ENCODE results near the gene SUDS3. TPM values are rescaled to one million over a fixed set of nuclear protein-coding genes. Genes with fewer than 3 reads are reported as not detected.

Gene SUDS3
- total and polyA plus RNA-seq, 2 donors (not counting 1 experiment from before 2014, with no cell fraction given) = 12.1 to 53.9 TPM

GRCh38 chr12:118427819-118428218 is 51.5 kb downstream of the SUDS3 start:
- Histone ChIP-seq H3K9me3 (ENCODE audit: control extremely low read depth in 1 of 3, control insufficient read depth in 2 of 3, insufficient read depth in 1 of 3, low read length in 2 of 3) (no peaks in the 10 kb centered on the region), H3K79me2 (ENCODE audit: control insufficient read depth, insufficient read depth, low read length) (no peaks in the 10 kb centered on the region), H3K4me2 (replicated peaks; ENCODE audit: low read depth, low read length, poor library complexity, severe bottlenecking) (no peak overlapping the region), H3K9ac (ENCODE audit: low read length) (no peak overlapping the region), H3K36me3 (replicated peaks in 1 of 2; ENCODE audit: control extremely low read depth in 1 of 2, control insufficient read depth in 1 of 2, extremely low read depth in 1 of 2, insufficient read depth in 2 of 2, low read length in 1 of 2) (no peaks in the 10 kb centered on the region), H3K4me1 (ENCODE audit: control insufficient read depth in 2 of 2, insufficient read depth in 2 of 2, low read length in 2 of 2) (no peaks in the 10 kb centered on the region), H3K27ac (ENCODE audit: low read length in 2 of 2) (no peak overlapping the region), H3K4me3 (ENCODE audit: control extremely low read depth in 1 of 5, extremely low read depth in 1 of 5, insufficient read depth in 1 of 5, low read depth in 2 of 5, low read length in 4 of 5) (no peak overlapping the region), H4K20me1 (ENCODE audit: control insufficient read depth, insufficient read depth, low read length, poor library complexity, severe bottlenecking) (no peaks in the 10 kb centered on the region), H2AFZ (ENCODE audit: insufficient read depth, low read depth, low read length, poor library complexity, severe bottlenecking) (no peak overlapping the region), H3K27me3 (replicated peaks in 1 of 4; ENCODE audit: control extremely low read depth in 1 of 4, control insufficient read depth in 3 of 4, insufficient read depth in 4 of 4, low read length in 3 of 4) (no peaks in the 10 kb centered on the region)
- intact Hi-C loops (cut with micrococcal nuclease) = no loop called here
- H3K27me3 Mint-ChIP-seq = no peaks in the 10 kb centered on the region
- DNase-seq = no peak
- ChIA-PET POLR2A (no interaction called here), CTCF (interaction anchor here (1.1 kb wide), 1 partner anchor 9 kb away, joined by 3 read pairs; no protein-coding TSS in a partner anchor)
- H3K4me3 Mint-ChIP-seq = no peak overlapping the region
- H3K9me3 Mint-ChIP-seq (ENCODE audit: insufficient read depth) = no peaks in the 10 kb centered on the region
- WGBS (ENCODE audit: insufficient coverage) = 100% methylated on average over 2 of the region's 3 CpGs
- H3K27ac Mint-ChIP-seq = no peak overlapping the region
- TF ChIP-seq EZH2 (IDR thresholded peaks at IDR 0.05; ENCODE audit: borderline replicate concordance, insufficient read depth, low read depth, low read length, poor library complexity, severe bottlenecking) (no peak), CTCF (IDR thresholded peaks at IDR 0.05) (no peak)
- H3K4me1 Mint-ChIP-seq = no peaks in the 10 kb centered on the region
- no peak for ATAC-seq (ENCODE audit: low read depth)

- no peaks in the 10 kb centered on the region for H3K4me1 ChIP-seq (ENCODE audit: control insufficient read depth in 2 of 2, insufficient read depth in 2 of 2, low read length in 2 of 2)
- no peak overlapping the region for H2AFZ ChIP-seq (ENCODE audit: insufficient read depth, low read depth, low read length, poor library complexity, severe bottlenecking)
- H3K27ac ChIP-seq (ENCODE audit: low read length in 2 of 2) = no peak overlapping the region
- no peak overlapping the region for H3K27ac Mint-ChIP-seq
- H3K27me3 Mint-ChIP-seq = no peaks in the 10 kb centered on the region
- H3K9me3 ChIP-seq (ENCODE audit: control extremely low read depth in 1 of 3, control insufficient read depth in 2 of 3, insufficient read depth in 1 of 3, low read length in 2 of 3) = no peaks in the 10 kb centered on the region
- H3K4me1 Mint-ChIP-seq = no peaks in the 10 kb centered on the region
- no peak overlapping the region for H3K4me3 Mint-ChIP-seq
- H3K36me3 ChIP-seq (replicated peaks in 1 of 2; ENCODE audit: control extremely low read depth in 1 of 2, control insufficient read depth in 1 of 2, extremely low read depth in 1 of 2, insufficient read depth in 2 of 2, low read length in 1 of 2) = no peaks in the 10 kb centered on the region
- DNase-seq = no peak
- WGBS (ENCODE audit: insufficient coverage) = 86% methylated on average over 1 of the region's 3 CpGs
- H3K4me3 ChIP-seq (ENCODE audit: control extremely low read depth in 1 of 5, extremely low read depth in 1 of 5, insufficient read depth in 1 of 5, low read depth in 2 of 5, low read length in 4 of 5) = no peak overlapping the region
- ChIA-PET POLR2A (no interaction called here), CTCF (no interaction called here)
- intact Hi-C loops (cut with micrococcal nuclease) = no loop called here
- H3K79me2 ChIP-seq (ENCODE audit: control insufficient read depth, insufficient read depth, low read length) = no peaks in the 10 kb centered on the region
- H3K4me2 ChIP-seq (replicated peaks; ENCODE audit: low read depth, low read length, poor library complexity, severe bottlenecking) = no peak overlapping the region
- TF ChIP-seq CTCF (IDR thresholded peaks at IDR 0.05) = no peak
- no peak for TF ChIP-seq EZH2 (IDR thresholded peaks at IDR 0.05; ENCODE audit: borderline replicate concordance, insufficient read depth, low read depth, low read length, poor library complexity, severe bottlenecking)
- no peaks in the 10 kb centered on the region for H3K27me3 ChIP-seq (replicated peaks in 1 of 4; ENCODE audit: control extremely low read depth in 1 of 4, control insufficient read depth in 3 of 4, insufficient read depth in 4 of 4, low read length in 3 of 4)
- no peaks in the 10 kb centered on the region for H4K20me1 ChIP-seq (ENCODE audit: control insufficient read depth, insufficient read depth, low read length, poor library complexity, severe bottlenecking)
- no peaks in the 10 kb centered on the region for H3K9me3 Mint-ChIP-seq (ENCODE audit: insufficient read depth)
- H3K9ac ChIP-seq (ENCODE audit: low read length) = no peak overlapping the region
- ATAC-seq (ENCODE audit: low read depth) = no peak
Observed at GRCh38 chr12:118428643-118429042, 52.3 kb downstream of the SUDS3 start.
